SK-N-SH (cell line): Measurements from ENCODE around the gene SLC4A9.

Source experiments
- FOSL2 ChIP-seq: IDR thresholded peaks from 2 replicates; pipeline ENCODE4 v1.4.0; 2012; ENCODE audit warnings: low read depth, mild to moderate bottlenecking, moderate library complexity, borderline replicate concordance
- MEF2A ChIP-seq: IDR thresholded peaks from 2 replicates; pipeline ENCODE4 v1.4.0; 2012; ENCODE audit warnings: low read depth, borderline replicate concordance
- RXRA ChIP-seq: IDR thresholded peaks from 2 replicates; pipeline ENCODE4 v1.4.0; 2012; ENCODE audit warnings: low read depth, mild to moderate bottlenecking, borderline replicate concordance
- TF ChIP-seq, protein P1 (sequence below): fragments of 200-600 bp; sonication (generic); IDR thresholded peaks from 2 replicates; pipeline ENCODE4 v1.6.1; 2017; ENCODE audit warnings: antibody characterized with exemption, mild to moderate bottlenecking, moderate library complexity

DNA sequence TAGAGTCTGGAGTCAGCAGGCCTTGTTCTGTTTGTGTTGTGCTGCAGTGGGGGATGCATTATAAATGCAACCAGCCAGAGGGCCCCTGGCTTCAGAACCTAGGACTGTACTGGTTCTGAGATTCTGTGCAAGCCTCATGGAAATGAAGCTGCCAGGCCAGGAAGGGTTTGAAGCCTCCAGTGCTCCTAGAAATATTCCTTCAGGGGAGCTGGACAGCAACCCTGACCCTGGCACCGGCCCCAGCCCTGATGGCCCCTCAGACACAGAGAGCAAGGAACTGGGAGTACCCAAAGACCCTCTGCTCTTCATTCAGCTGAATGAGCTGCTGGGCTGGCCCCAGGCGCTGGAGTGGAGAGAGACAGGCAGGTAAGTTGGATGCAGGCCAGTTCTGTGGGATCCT lies at the start of gene SLC4A9:
- TF ChIP-seq, protein P1, sequence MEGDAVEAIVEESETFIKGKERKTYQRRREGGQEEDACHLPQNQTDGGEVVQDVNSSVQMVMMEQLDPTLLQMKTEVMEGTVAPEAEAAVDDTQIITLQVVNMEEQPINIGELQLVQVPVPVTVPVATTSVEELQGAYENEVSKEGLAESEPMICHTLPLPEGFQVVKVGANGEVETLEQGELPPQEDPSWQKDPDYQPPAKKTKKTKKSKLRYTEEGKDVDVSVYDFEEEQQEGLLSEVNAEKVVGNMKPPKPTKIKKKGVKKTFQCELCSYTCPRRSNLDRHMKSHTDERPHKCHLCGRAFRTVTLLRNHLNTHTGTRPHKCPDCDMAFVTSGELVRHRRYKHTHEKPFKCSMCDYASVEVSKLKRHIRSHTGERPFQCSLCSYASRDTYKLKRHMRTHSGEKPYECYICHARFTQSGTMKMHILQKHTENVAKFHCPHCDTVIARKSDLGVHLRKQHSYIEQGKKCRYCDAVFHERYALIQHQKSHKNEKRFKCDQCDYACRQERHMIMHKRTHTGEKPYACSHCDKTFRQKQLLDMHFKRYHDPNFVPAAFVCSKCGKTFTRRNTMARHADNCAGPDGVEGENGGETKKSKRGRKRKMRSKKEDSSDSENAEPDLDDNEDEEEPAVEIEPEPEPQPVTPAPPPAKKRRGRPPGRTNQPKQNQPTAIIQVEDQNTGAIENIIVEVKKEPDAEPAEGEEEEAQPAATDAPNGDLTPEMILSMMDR: no peak
- TF ChIP-seq MEF2A: no peak
- TF ChIP-seq FOSL2: no peak
- no peak for TF ChIP-seq RXRA
